SK-N-SH treated with all-trans-retinoic acid at 6 μM for 48 hours (cell line): ENCODE results near the gene HDAC4.

Experiments
- ARNTL ChIP-seq: fragments of 450-650 bp; formaldehyde crosslinking; IDR thresholded peaks from 2 replicates; pipeline ENCODE4 v1.5.0; 2020; ENCODE audit warnings: low read depth, mild to moderate bottlenecking, moderate library complexity, borderline replicate concordance
- ZC3H10 ChIP-seq: fragments of 250-450 bp; sonication (Bioruptor Pico); IDR thresholded peaks from 2 replicates; pipeline ENCODE4 v1.5.1; 2021; ENCODE audit warnings: mild to moderate bottlenecking, moderate library complexity
- ZFP3 ChIP-seq: fragments of 250-450 bp; sonication (Bioruptor Pico); IDR thresholded peaks from 2 replicates; pipeline ENCODE4 v1.5.0; 2020; ENCODE audit warnings: mild to moderate bottlenecking, moderate library complexity

DNA sequence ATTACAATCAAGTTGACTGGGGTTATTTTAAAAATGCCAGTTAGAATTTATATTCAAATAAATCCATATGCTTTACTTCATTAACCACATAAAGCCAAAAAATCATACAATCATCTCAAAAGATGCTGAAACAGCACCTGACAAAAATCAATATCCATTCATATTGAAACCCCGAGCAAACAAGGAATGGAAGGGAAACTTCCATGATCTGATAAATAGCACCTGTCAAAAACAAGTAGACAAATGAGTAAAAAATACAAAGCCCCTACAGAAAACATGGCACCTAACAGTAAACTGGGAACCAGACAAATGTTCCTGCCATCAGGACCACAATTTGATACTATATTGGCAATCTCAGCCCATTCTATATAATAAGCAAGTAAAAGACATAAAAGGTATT is 227.5 kb downstream of the HDAC4 start:
- TF ChIP-seq ZFP3 (CRISPR knock-in tag) = no peak
- no peak for TF ChIP-seq ZC3H10 (CRISPR knock-in tag)
- TF ChIP-seq ARNTL (CRISPR knock-in tag) = no peak
